ENCODE results near the gene MKNK2. TPM values are rescaled to one million over a fixed set of nuclear protein-coding genes. Genes with fewer than 3 reads are reported as not detected.

The MKNK2 gene
- total and polyA plus RNA-seq, 2 of the 13 experiments (the other 11 are each of a cell fraction or from before 2014, with no cell fraction given), result 44.9 to 112 TPM

DNA sequence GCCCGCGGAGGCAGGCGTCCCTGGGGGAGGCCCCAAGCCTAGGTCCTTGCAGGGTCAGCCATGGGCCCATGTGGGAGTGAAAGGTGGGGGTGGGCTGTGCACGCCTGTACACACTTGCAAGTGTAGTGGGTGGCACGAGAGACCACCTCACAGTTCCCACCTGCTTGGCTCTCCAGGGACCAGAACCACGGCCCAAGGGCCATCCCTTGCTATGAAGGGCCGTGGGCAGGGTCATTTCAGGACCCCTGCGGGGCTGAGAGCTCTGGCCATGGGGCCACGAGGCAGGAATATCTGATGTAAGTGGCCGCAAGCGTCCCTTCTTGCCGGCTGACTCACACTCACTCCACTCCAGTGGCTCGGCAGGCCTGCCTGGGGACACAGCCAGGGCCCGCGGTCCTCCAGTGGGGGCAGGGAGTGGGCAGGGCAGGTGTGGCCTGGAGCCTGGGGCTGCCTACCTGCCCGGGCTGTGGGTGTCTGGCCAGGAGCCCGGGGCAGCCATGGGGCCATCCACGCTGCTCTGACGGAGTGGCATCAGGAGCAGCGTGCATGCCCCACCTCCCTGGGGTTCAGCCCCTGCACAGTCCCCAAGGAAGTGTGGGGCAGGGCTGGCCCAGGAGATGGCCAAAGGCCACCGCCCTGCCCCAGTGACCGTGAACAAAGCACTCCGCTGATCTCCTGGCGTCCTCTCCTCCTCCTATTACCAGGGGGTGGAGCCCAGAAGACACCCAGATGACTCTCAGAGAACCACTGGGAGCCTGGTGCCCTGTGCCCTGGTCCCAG is 8.6 kb upstream of the MKNK2 start (continued):
- TF ChIP-seq ZFX (CRISPR knock-in tag; IDR thresholded peaks at IDR 0.05; ENCODE audit: low read depth), result peak; percentile 87
- peak; percentile 66 for TF ChIP-seq HNRNPLL (IDR thresholded peaks at IDR 0.05; ENCODE audit: low read depth, low read length, poor library complexity, severe bottlenecking)
- no peak; the same call in 1 of the 2 replicates for TF ChIP-seq EEA1 (CRISPR knock-in tag; IDR thresholded peaks at IDR 0.05; ENCODE audit: borderline replicate concordance)
- peak; percentile 79 for TF ChIP-seq ZZZ3 (CRISPR knock-in tag; IDR thresholded peaks at IDR 0.05; ENCODE audit: borderline replicate concordance)
- TF ChIP-seq CREM (IDR thresholded peaks at IDR 0.05), result peak; percentile 54; the same call in 1 of the 2 replicates
- no peak for TF ChIP-seq CREM (CRISPR knock-in tag; IDR thresholded peaks at IDR 0.05)
- TF ChIP-seq, protein P1, sequence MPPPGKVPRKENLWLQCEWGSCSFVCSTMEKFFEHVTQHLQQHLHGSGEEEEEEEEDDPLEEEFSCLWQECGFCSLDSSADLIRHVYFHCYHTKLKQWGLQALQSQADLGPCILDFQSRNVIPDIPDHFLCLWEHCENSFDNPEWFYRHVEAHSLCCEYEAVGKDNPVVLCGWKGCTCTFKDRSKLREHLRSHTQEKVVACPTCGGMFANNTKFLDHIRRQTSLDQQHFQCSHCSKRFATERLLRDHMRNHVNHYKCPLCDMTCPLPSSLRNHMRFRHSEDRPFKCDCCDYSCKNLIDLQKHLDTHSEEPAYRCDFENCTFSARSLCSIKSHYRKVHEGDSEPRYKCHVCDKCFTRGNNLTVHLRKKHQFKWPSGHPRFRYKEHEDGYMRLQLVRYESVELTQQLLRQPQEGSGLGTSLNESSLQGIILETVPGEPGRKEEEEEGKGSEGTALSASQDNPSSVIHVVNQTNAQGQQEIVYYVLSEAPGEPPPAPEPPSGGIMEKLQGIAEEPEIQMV (CRISPR knock-in tag; IDR thresholded peaks at IDR 0.05; ENCODE audit: low read depth), result peak; percentile 68; the same call in 1 of the 2 replicates
- peak; percentile 75 for TF ChIP-seq HNF4A (CRISPR knock-in tag; IDR thresholded peaks at IDR 0.05)
- TF ChIP-seq SCMH1 (CRISPR knock-in tag; IDR thresholded peaks at IDR 0.05; ENCODE audit: borderline replicate concordance), result no peak
- no peak for TF ChIP-seq PRPF4 (IDR thresholded peaks at IDR 0.05; ENCODE audit: low read depth, low read length, poor library complexity, severe bottlenecking)
- TF ChIP-seq, protein P2, sequence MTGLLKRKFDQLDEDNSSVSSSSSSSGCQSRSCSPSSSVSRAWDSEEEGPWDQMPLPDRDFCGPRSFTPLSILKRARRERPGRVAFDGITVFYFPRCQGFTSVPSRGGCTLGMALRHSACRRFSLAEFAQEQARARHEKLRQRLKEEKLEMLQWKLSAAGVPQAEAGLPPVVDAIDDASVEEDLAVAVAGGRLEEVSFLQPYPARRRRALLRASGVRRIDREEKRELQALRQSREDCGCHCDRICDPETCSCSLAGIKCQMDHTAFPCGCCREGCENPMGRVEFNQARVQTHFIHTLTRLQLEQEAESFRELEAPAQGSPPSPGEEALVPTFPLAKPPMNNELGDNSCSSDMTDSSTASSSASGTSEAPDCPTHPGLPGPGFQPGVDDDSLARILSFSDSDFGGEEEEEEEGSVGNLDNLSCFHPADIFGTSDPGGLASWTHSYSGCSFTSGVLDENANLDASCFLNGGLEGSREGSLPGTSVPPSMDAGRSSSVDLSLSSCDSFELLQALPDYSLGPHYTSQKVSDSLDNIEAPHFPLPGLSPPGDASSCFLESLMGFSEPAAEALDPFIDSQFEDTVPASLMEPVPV (CRISPR knock-in tag; IDR thresholded peaks at IDR 0.05), result peak; percentile 77; the same call in 1 of the 2 replicates
- TF ChIP-seq BRD4 (CRISPR knock-in tag; IDR thresholded peaks at IDR 0.05), result peak; percentile 87
- TF ChIP-seq ZNF670 (CRISPR knock-in tag; IDR thresholded peaks at IDR 0.05; ENCODE audit: borderline replicate concordance), result no peak
- no peak; the same call in 1 of the 2 replicates for TF ChIP-seq HNF4G (IDR thresholded peaks at IDR 0.05; ENCODE audit: borderline replicate concordance, low read depth, low read length)
- TF ChIP-seq HNF4G (CRISPR knock-in tag; IDR thresholded peaks at IDR 0.05; ENCODE audit: borderline replicate concordance, low read depth), result peak; percentile 26; the same call in 1 of the 2 replicates
- TF ChIP-seq ATRX (CRISPR knock-in tag; IDR thresholded peaks at IDR 0.05; ENCODE audit: borderline replicate concordance), result no peak
- peak; percentile 84; the same call in 1 of the 2 replicates for TF ChIP-seq CEBPB (IDR thresholded peaks at IDR 0.05; ENCODE audit: borderline replicate concordance, low read depth, low read length)
- TF ChIP-seq ZNF619 (CRISPR knock-in tag; IDR thresholded peaks at IDR 0.05), result 0 out of 2 replicates have a peak, but pooled peaks have one; percentile 19
- TF ChIP-seq HOXD1 (CRISPR knock-in tag; IDR thresholded peaks at IDR 0.05), result peak; percentile 42; the same call in 1 of the 2 replicates
- TF ChIP-seq POGZ (CRISPR knock-in tag; IDR thresholded peaks at IDR 0.05), result 0 out of 2 replicates have a peak, but pooled peaks have one; percentile 33
- no peak for TF ChIP-seq ZNF615 (CRISPR knock-in tag; IDR thresholded peaks at IDR 0.05; ENCODE audit: borderline replicate concordance)
- TF ChIP-seq, protein P3, sequence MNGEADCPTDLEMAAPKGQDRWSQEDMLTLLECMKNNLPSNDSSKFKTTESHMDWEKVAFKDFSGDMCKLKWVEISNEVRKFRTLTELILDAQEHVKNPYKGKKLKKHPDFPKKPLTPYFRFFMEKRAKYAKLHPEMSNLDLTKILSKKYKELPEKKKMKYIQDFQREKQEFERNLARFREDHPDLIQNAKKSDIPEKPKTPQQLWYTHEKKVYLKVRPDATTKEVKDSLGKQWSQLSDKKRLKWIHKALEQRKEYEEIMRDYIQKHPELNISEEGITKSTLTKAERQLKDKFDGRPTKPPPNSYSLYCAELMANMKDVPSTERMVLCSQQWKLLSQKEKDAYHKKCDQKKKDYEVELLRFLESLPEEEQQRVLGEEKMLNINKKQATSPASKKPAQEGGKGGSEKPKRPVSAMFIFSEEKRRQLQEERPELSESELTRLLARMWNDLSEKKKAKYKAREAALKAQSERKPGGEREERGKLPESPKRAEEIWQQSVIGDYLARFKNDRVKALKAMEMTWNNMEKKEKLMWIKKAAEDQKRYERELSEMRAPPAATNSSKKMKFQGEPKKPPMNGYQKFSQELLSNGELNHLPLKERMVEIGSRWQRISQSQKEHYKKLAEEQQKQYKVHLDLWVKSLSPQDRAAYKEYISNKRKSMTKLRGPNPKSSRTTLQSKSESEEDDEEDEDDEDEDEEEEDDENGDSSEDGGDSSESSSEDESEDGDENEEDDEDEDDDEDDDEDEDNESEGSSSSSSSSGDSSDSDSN (CRISPR knock-in tag; IDR thresholded peaks at IDR 0.05), result peak; percentile 85
- no peak for TF ChIP-seq KDM5A (IDR thresholded peaks at IDR 0.05; ENCODE audit: borderline replicate concordance, low read length)

Measured in HepG2 (cell line).